ENCODE data around the gene MARF1.
A peak's percentile ranks its signal among the peaks of the same experiment; 100 is the strongest.
"Not testable (repeated sequence)": the region's sequence is repeated elsewhere in the genome, so short reads cannot be mapped to it uniquely, and the experiment has no call there.

Gene MARF1

GRCh38 chr16:15643048-15643945 lies at the start of gene MARF1:
TSS of gene MARF1 (minus strand) at chr16:15643154. CDS start at chr16:15639233, 3,921 bp downstream.
- DNase-seq (ENCODE audit: low read depth): peak; percentile 84

GRCh38 chr16:15692508-15692907 lies 49.6 kb upstream of the MARF1 start:
- DNase-seq (ENCODE audit: low read depth): not testable (repeated sequence)

- no peak for DNase-seq (ENCODE audit: low read depth)
Measured at GRCh38 chr16:15691046-15691445, 48.1 kb upstream of the MARF1 start.

GRCh38 chr16:15690296-15690695 lies 47.3 kb upstream of the MARF1 start:
- DNase-seq (ENCODE audit: low read depth): no peak

- DNase-seq (ENCODE audit: low read depth): no peak
Measured at GRCh38 chr16:15689290-15689689, 46.3 kb upstream of the MARF1 start.

GRCh38 chr16:15686287-15686686 lies 43.3 kb upstream of the MARF1 start:
- DNase-seq (ENCODE audit: low read depth): no peak

GRCh38 chr16:15682105-15682570 lies 39.2 kb upstream of the MARF1 start:
- peak; percentile 18 for DNase-seq (ENCODE audit: low read depth)

- DNase-seq (ENCODE audit: low read depth): no peak
Measured at GRCh38 chr16:15677447-15677846, 34.5 kb upstream of the MARF1 start.

GRCh38 chr16:15676506-15676905 lies 33.6 kb upstream of the MARF1 start:
- no peak for DNase-seq (ENCODE audit: low read depth)

GRCh38 chr16:15674571-15674970 lies 31.6 kb upstream of the MARF1 start:
- DNase-seq (ENCODE audit: low read depth): no peak

- no peak for DNase-seq (ENCODE audit: low read depth)
Measured at GRCh38 chr16:15672514-15673167, 29.7 kb upstream of the MARF1 start.

GRCh38 chr16:15672127-15672513 lies 29.2 kb upstream of the MARF1 start:
- DNase-seq (ENCODE audit: low read depth): not testable (repeated sequence)

GRCh38 chr16:15671530-15672117 lies 28.7 kb upstream of the MARF1 start:
- DNase-seq (ENCODE audit: low read depth): no peak

- no peak for DNase-seq (ENCODE audit: low read depth)
Measured at GRCh38 chr16:15667091-15667742, 24.3 kb upstream of the MARF1 start.

- no peak for DNase-seq (ENCODE audit: low read depth)
Measured at GRCh38 chr16:15665107-15665506, 22.2 kb upstream of the MARF1 start.

GRCh38 chr16:15660203-15660601 lies 17.2 kb upstream of the MARF1 start:
- DNase-seq (ENCODE audit: low read depth): no peak

- DNase-seq (ENCODE audit: low read depth): no peak
Measured at GRCh38 chr16:15658556-15658955, 15.6 kb upstream of the MARF1 start.

- no peak for DNase-seq (ENCODE audit: low read depth)
Measured at GRCh38 chr16:15658149-15658548, 15.2 kb upstream of the MARF1 start.

GRCh38 chr16:15655561-15655960 lies 12.6 kb upstream of the MARF1 start:
- not testable (repeated sequence) for DNase-seq (ENCODE audit: low read depth)

- DNase-seq (ENCODE audit: low read depth): no peak
Measured at GRCh38 chr16:15654591-15654990, 11.6 kb upstream of the MARF1 start.

GRCh38 chr16:15653227-15653626 lies 10.3 kb upstream of the MARF1 start:
- no peak for DNase-seq (ENCODE audit: low read depth)

GRCh38 chr16:15652293-15653001 lies 9.5 kb upstream of the MARF1 start:
- DNase-seq (ENCODE audit: low read depth): no peak

Measured in CMK (cell line).